ENCODE results near the gene UBN2. TPM values are rescaled to one million over a fixed set of nuclear protein-coding genes. Genes with fewer than 3 reads are reported as not detected.
"Not testable (repeated sequence)": the region's sequence is repeated elsewhere in the genome, so short reads cannot be mapped to it uniquely, and the experiment has no call there.

The UBN2 gene
- total RNA-seq, 1 experiment from 2014 or later: 14.8 TPM

DNA sequence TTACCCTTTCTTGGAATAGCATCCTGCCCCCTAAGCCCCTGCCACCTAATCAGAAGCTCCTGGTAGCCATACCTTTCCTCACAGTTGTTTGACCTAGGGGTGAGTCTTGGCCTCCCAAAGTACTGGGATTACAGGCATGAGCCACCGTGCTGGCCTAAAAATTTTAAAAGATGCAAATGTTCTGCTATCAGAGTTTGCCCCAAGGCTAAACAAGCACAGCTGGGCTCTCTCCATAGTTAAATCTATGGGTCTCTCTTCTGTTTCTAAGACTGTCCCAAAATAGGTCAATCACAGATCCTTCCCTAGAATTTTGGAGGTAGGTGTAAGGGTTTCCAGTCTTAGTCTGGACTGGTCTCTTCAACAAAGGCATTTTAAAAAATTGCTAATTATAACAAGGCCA lies 12.9 kb upstream of the UBN2 start (continued):
- no peak for TF ChIP-seq FOSL1 (IDR thresholded peaks at IDR 0.05; ENCODE audit: low read depth)
- no peak for TF ChIP-seq SRF (IDR thresholded peaks at IDR 0.05; ENCODE audit: low read depth)
- no peak for TF ChIP-seq YY1 (IDR thresholded peaks at IDR 0.05; ENCODE audit: extremely low read depth, insufficient replicate concordance, low read depth, low read length)
- no peak for TF ChIP-seq ELF1 (IDR thresholded peaks at IDR 0.05; ENCODE audit: borderline replicate concordance, low read depth)
- TF ChIP-seq TCF7L2 (IDR thresholded peaks at IDR 0.05; ENCODE audit: borderline replicate concordance, extremely low read depth, insufficient read depth, insufficient read length): no peak
- no peak for TF ChIP-seq EZH2phosphoT487 (IDR thresholded peaks at IDR 0.05; ENCODE audit: borderline replicate concordance)
- TF ChIP-seq EZH2 (IDR thresholded peaks at IDR 0.05): no peak
- TF ChIP-seq EGR1 (IDR thresholded peaks at IDR 0.05; ENCODE audit: low read depth): no peak

DNA sequence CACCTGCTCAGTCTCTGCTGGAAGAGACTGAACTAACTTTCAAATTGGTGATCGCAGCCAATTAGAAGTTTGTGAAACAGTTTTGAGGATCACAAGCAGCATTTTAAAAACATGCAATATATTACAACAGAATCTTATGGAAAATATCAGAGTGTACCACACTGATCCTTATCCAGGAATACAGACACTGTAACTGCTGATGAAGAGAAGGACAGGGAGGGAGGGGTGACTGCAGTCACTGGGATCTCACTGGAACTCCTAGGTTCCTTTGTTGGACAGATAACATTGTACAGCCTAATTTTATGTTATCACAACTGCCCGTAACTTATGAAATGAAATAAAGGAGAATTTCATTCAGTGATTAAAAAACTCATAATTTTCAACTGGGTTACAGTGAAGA lies 6.8 kb upstream of the UBN2 start:
- TF ChIP-seq, protein P1, sequence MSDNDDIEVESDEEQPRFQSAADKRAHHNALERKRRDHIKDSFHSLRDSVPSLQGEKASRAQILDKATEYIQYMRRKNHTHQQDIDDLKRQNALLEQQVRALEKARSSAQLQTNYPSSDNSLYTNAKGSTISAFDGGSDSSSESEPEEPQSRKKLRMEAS (IDR thresholded peaks at IDR 0.05): no peak
- TF ChIP-seq EGR1 (IDR thresholded peaks at IDR 0.05; ENCODE audit: low read depth): no peak
- no peak for TF ChIP-seq SRF (IDR thresholded peaks at IDR 0.05; ENCODE audit: low read depth)
- no peak for TF ChIP-seq ZFX (IDR thresholded peaks at IDR 0.05)
- no peak for TF ChIP-seq EZH2 (IDR thresholded peaks at IDR 0.05)
- TF ChIP-seq SIN3A (IDR thresholded peaks at IDR 0.05; ENCODE audit: low read depth): no peak
- no peak for TF ChIP-seq POLR2A (IDR thresholded peaks at IDR 0.05; ENCODE audit: borderline replicate concordance, extremely low read depth, insufficient read depth, insufficient read length)
- TF ChIP-seq RAD21 (IDR thresholded peaks at IDR 0.05; ENCODE audit: low read depth): no peak
- no peak for TF ChIP-seq EZH2phosphoT487 (IDR thresholded peaks at IDR 0.05; ENCODE audit: borderline replicate concordance)
- TF ChIP-seq, protein P2, sequence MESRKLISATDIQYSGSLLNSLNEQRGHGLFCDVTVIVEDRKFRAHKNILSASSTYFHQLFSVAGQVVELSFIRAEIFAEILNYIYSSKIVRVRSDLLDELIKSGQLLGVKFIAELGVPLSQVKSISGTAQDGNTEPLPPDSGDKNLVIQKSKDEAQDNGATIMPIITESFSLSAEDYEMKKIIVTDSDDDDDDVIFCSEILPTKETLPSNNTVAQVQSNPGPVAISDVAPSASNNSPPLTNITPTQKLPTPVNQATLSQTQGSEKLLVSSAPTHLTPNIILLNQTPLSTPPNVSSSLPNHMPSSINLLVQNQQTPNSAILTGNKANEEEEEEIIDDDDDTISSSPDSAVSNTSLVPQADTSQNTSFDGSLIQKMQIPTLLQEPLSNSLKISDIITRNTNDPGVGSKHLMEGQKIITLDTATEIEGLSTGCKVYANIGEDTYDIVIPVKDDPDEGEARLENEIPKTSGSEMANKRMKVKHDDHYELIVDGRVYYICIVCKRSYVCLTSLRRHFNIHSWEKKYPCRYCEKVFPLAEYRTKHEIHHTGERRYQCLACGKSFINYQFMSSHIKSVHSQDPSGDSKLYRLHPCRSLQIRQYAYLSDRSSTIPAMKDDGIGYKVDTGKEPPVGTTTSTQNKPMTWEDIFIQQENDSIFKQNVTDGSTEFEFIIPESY (IDR thresholded peaks at IDR 0.05; ENCODE audit: extremely low read depth, insufficient replicate concordance, low read length): no peak
- no peak for TF ChIP-seq CEBPB (IDR thresholded peaks at IDR 0.05; ENCODE audit: low read depth)
- TF ChIP-seq FOSL1 (IDR thresholded peaks at IDR 0.05; ENCODE audit: low read depth): no peak
- TF ChIP-seq, protein P3, sequence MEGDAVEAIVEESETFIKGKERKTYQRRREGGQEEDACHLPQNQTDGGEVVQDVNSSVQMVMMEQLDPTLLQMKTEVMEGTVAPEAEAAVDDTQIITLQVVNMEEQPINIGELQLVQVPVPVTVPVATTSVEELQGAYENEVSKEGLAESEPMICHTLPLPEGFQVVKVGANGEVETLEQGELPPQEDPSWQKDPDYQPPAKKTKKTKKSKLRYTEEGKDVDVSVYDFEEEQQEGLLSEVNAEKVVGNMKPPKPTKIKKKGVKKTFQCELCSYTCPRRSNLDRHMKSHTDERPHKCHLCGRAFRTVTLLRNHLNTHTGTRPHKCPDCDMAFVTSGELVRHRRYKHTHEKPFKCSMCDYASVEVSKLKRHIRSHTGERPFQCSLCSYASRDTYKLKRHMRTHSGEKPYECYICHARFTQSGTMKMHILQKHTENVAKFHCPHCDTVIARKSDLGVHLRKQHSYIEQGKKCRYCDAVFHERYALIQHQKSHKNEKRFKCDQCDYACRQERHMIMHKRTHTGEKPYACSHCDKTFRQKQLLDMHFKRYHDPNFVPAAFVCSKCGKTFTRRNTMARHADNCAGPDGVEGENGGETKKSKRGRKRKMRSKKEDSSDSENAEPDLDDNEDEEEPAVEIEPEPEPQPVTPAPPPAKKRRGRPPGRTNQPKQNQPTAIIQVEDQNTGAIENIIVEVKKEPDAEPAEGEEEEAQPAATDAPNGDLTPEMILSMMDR (IDR thresholded peaks at IDR 0.05 in 2 of 3, conservative IDR thresholded peaks at IDR 0.05 in 1 of 3; ENCODE audit: borderline replicate concordance in 1 of 3, insufficient read depth in 1 of 3, low read depth in 2 of 3, low read length in 2 of 3): no peak
- no peak for TF ChIP-seq TCF7L2 (IDR thresholded peaks at IDR 0.05; ENCODE audit: borderline replicate concordance, extremely low read depth, insufficient read depth, insufficient read length)
- no peak for TF ChIP-seq ELF1 (IDR thresholded peaks at IDR 0.05; ENCODE audit: borderline replicate concordance, low read depth)
- no peak for TF ChIP-seq CBX3 (IDR thresholded peaks at IDR 0.05; ENCODE audit: low read depth)
- ChIA-PET CTCF (no interaction called here), RAD21 (ENCODE audit: low non-redundant PET in 1 of 2, low total read pairs in 2 of 2, uncharacterized antibody in 2 of 2, unreplicated experiment in 2 of 2) (no interaction called here), POLR2A (no interaction called here)
- no peaks in the 10 kb centered on the region for H3K9me2 ChIP-seq (ENCODE audit: insufficient read depth)
- no peaks in the 10 kb centered on the region for H3K36me3 ChIP-seq (ENCODE audit: control insufficient read depth in 1 of 2, insufficient read depth in 2 of 2, low read length in 2 of 2)
- H3K4me2 ChIP-seq (ENCODE audit: low read length): no peak overlapping the region
- BruUV-seq (replicated peaks): no TSS peak
- H3K27ac ChIP-seq (ENCODE audit: low read depth, low read length): no peak overlapping the region
- DNase-seq (ENCODE audit: low read depth, low spot score) (no peak), ATAC-seq (no peak)
- H2AFZ ChIP-seq (ENCODE audit: low read depth, low read length, poor library complexity, severe bottlenecking): no peak overlapping the region
- no peaks in the 10 kb centered on the region for H3K4me1 ChIP-seq (ENCODE audit: control insufficient read depth in 1 of 2, insufficient read depth in 2 of 2, low read length in 2 of 2)
- H3K79me2 ChIP-seq (ENCODE audit: insufficient read depth, low read length): no peaks in the 10 kb centered on the region
- no peak overlapping the region for H3K9ac ChIP-seq (ENCODE audit: low read length)
- no peaks in the 10 kb centered on the region for H3K27me3 ChIP-seq (ENCODE audit: insufficient read depth, low read length)
- H3K9me3 ChIP-seq (ENCODE audit: control insufficient read depth in 1 of 2, insufficient read depth in 1 of 2, low read depth in 1 of 2, low read length in 2 of 2): no peaks in the 10 kb centered on the region
- H4K20me1 ChIP-seq (ENCODE audit: insufficient read depth): no peaks in the 10 kb centered on the region
- H3K4me3 ChIP-seq (replicated peaks in 1 of 2; ENCODE audit: low read depth in 1 of 2, low read length in 2 of 2): no peak overlapping the region
- intact Hi-C loops (cut with micrococcal nuclease): no loop called here

DNA sequence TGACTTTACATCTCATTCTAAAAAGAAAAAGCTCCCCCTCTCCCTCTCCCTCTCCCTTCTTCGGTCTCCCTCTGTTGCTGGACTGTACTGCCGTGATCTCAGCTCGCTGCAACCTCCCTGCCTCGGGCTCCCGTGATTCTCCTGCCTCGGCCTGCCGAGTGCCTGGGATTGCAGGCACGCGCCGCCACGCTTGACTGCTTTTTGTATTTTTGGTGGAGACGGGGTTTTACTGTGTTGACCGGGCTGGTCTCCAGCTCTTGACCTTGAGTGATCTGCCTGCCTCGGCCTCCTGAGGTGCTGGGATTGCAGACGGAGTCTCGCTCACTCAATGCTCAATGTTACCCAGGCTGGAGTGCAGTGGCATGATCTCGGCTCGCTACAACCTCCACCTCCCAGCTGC lies 6.2 kb upstream of the UBN2 start:
- H3K4me1 ChIP-seq (ENCODE audit: control insufficient read depth in 1 of 2, insufficient read depth in 2 of 2, low read length in 2 of 2); intact Hi-C loops (cut with micrococcal nuclease); H2AFZ ChIP-seq (ENCODE audit: low read depth, low read length, poor library complexity, severe bottlenecking); H3K79me2 ChIP-seq (ENCODE audit: insufficient read depth, low read length); H3K4me3 ChIP-seq (replicated peaks in 1 of 2; ENCODE audit: low read depth in 1 of 2, low read length in 2 of 2); H3K27me3 ChIP-seq (ENCODE audit: insufficient read depth, low read length); RAD21 ChIA-PET (ENCODE audit: low non-redundant PET in 1 of 2, low total read pairs in 2 of 2, uncharacterized antibody in 2 of 2, unreplicated experiment in 2 of 2); POLR2A ChIA-PET; H3K9ac ChIP-seq (ENCODE audit: low read length); H3K27ac ChIP-seq (ENCODE audit: low read depth, low read length); H3K36me3 ChIP-seq (ENCODE audit: control insufficient read depth in 1 of 2, insufficient read depth in 2 of 2, low read length in 2 of 2); H3K4me2 ChIP-seq (ENCODE audit: low read length); H3K9me3 ChIP-seq (ENCODE audit: control insufficient read depth in 1 of 2, insufficient read depth in 1 of 2, low read depth in 1 of 2, low read length in 2 of 2); ATAC-seq; BruUV-seq (replicated peaks); CTCF ChIA-PET; H3K9me2 ChIP-seq (ENCODE audit: insufficient read depth); H4K20me1 ChIP-seq (ENCODE audit: insufficient read depth); DNase-seq (ENCODE audit: low read depth, low spot score): not testable (repeated sequence)
